LoVo (cell line): ENCODE results near the gene ATXN1.

Source experiments
- DNase-seq: peaks from one replicate; pipeline ENCODE4 v3.0.0-alpha.2; 2016; ENCODE audit warnings: low spot score

The ATXN1 gene

GRCh38 chr6:16299861-16300260 is 461.4 kb downstream of the ATXN1 start:
- DNase-seq = no peak

- DNase-seq = no peak
These were observed 465.1 kb downstream of the ATXN1 start for GRCh38 chr6:16296061-16296670.

GRCh38 chr6:16295471-16295870 is 465.8 kb downstream of the ATXN1 start:
- DNase-seq = no peak

- DNase-seq = no peak
These were observed 466.2 kb downstream of the ATXN1 start for GRCh38 chr6:16295060-16295459.

DNA sequence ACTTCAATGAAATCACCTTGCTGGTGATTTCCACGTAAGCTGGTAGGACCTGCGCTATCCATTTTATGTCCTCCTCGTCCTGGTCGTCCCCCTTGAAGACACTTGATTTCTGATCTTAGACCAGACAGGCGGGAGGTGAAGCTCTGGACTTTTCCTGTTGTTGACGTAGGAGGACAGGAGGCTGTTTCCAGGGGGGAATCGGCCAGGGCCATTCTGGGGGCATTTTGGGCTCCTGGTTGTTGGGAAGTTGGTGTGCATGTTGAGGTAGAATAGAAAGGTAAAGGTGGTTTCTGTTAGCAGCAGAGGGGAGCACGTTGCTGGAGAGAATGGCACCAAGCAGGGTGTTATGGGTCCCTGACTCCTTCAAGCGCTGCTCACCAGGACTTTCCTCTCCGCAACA is 466.9 kb downstream of the ATXN1 start:
- DNase-seq = no peak

- DNase-seq = no peak
These were observed 468.3 kb downstream of the ATXN1 start for GRCh38 chr6:16292942-16293341.

DNA sequence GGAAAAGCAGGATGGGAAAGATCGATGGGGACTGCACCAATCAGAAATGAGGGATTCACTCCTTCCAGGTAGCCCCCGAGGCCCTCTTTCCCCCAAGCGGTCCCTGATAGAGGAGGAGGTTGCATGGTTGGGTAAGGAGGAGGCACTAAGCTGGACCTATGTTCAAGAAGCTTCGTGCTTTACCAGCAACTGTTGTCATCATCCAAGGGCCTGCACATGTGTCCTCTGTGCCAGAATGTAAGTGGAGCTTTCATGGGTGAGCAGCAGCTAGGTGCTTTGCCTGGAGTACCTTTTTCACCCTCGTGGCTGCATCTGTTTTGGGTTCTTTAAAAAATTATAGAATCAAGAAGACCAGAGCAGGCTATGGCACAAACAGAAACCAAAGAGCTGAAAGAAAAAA is 468.8 kb downstream of the ATXN1 start:
- DNase-seq = no peak

GRCh38 chr6:16291739-16292138 is 469.5 kb downstream of the ATXN1 start:
- DNase-seq = no peak

DNA sequence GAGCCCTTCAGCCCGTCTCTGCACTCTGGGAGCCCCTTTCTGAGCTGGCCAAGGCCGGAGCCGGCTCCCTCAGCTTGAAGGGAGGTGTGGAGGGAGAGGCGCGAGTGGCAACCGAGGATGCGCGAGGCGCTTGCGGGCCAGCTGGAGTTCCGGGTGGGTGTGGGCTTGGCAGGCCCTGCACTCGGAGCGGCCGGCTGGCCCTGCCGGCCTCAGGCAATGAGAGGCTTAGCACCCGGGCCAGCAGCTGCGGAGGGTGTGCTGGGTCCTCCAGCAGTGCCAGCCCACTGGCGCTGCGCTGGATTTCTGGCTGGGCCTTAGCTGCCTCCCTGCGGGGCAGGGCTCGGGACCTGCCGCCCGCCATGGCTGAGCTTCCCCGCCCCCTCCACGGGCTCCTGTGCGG is 473.1 kb downstream of the ATXN1 start:
- no peak for DNase-seq

DNA sequence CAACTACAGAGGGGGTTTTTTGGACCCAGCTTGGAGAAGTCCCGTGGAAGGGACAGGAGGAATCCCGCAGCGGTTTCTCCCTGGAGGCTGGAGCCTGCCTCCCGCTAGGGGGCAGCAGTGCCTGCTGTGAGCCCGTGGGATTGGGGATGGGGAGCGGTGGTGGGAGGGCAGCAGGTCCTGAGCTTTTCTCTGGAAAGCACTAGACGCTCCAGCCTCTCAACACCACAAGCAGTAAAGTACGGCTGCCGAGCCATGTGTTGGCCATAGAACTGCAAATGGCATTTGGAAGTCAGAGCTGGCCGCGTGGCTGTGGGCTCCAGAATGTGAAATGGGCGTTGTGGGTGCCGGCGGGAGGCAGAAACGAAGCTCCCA is 475.1 kb downstream of the ATXN1 start:
- DNase-seq = no peak

DNA sequence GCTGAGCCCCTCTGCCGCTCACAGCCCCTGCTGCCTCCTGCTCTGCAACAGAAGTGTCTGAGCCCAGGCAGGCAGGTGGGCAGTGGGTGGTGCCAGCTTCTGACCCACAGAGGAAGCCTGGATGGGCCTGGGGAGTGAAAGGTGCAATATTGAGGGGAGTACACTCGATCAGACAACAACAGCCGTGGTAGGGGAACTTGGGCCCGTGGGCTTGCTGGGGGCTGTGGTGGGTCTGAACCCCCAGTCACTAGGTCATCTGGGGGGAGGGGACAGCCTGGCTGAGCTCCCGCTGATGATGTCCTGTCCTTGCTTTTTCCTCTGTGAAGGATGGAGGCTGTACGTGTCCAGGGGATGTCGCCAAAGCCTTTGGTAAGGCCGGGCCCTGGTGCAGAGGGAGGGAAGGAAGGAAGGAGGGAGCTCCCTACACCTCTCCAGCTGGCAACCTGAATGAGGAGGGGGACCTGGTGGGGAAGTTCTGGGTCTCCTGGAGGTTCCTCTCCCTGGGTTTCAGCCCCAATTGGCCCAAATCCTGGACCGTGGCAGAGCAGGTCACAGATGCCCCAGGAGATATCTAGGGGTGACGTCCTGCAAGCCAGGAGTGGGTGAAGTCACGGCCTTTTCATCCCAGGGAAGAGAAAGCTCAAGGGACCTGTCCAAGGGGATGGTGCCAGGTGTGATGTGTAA is 475.7 kb downstream of the ATXN1 start:
- no peak for DNase-seq

GRCh38 chr6:16284472-16284871 is 476.8 kb downstream of the ATXN1 start:
- no peak for DNase-seq

DNA sequence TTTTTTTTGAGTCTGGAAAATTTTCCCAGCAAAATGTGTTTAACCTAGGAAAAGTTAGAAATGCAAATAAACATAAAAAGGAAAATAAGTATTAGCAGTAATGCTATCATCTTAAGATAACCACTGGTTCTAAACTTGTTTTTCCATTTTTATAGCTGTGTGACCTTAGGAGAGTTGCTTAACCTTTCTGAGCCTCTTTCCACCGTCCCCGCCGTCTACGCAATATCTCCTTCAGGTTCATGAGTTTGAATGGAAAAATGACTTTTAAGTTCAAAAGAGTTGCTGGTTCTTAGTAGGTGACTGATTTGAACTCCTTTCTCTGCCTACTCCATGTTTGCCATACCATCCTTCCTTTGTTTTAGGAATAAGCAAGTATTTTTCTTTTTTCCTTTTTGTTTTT is 478.9 kb downstream of the ATXN1 start:
- DNase-seq = no peak

- no peak for DNase-seq
These were observed 482.0 kb downstream of the ATXN1 start for GRCh38 chr6:16279243-16279642.

- DNase-seq = no peak
These were observed 482.5 kb downstream of the ATXN1 start for GRCh38 chr6:16278750-16279149.

- peak; percentile 40 for DNase-seq
These were observed 483.1 kb downstream of the ATXN1 start for GRCh38 chr6:16278048-16278724.

DNA sequence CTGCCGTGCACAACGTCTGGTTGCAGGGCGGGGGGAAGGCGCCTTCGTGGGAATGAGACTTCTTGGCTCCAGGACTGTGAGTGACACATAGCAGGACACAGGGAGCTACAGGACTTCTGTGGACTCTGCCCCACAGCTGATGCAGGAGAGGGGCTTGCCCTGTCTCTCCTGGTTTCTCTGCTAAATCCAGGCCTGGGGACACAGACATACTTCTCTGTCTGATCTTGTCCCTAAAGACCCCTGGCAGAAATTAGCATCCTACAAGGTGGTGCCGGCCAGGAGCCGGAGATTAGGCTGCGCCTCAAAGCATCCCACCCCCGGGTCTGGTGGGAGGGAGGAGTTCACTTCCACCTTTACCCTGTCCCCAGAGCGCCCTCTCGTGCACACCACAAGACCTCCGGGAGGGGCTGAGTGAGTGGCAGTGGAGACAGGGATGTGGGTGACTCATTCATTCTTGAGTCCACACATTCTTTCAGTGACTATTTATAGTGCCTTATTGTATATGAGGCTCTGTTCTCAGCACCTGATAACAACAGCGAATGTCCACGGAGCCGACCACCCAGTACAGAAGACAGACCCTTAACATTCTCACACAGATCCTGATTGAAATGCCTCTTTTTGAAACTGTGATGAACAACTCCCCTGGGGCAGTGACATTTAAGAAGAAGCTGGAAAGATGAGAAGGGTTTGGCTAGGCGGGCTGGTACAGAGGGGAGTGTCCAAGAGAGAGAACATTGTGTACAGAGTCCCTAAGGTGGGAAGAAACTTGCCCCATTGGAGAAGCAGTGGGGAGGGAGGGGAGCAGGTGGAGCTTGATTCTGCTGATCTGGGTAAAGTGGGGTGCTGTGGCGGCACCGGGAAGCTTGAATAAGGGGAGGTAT is 483.9 kb downstream of the ATXN1 start:
- peak; percentile 64 for DNase-seq

- no peak for DNase-seq
These were observed 486.2 kb downstream of the ATXN1 start for GRCh38 chr6:16274885-16275589.

GRCh38 chr6:16274483-16274882 is 486.8 kb downstream of the ATXN1 start:
- DNase-seq = no peak

DNA sequence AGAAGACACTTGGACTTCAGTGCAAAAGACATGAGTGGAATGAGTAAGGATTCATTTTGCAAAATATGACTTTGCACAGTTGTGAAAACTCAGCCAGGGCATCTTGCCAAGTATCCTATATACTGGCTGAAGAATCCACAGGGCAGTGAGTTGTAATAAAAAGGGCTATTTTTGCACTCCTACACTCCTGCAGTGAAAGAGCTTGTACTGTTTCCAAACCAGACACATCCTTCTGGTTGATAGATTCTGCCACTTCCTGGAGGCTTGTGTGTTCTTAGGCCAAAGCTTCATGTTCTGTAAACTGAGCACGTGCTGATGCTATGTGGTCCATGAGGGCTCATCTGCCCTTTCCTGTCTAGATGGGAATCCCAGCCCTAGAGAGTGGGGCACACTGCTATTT is 488.0 kb downstream of the ATXN1 start:
- no peak for DNase-seq

GRCh38 chr6:16272201-16272600 is 489.1 kb downstream of the ATXN1 start:
- no peak for DNase-seq

- DNase-seq = no peak
These were observed 489.8 kb downstream of the ATXN1 start for GRCh38 chr6:16271428-16271827.
